ENCODE data around the gene PKD1L1.

PKD1L1 gene

DNA sequence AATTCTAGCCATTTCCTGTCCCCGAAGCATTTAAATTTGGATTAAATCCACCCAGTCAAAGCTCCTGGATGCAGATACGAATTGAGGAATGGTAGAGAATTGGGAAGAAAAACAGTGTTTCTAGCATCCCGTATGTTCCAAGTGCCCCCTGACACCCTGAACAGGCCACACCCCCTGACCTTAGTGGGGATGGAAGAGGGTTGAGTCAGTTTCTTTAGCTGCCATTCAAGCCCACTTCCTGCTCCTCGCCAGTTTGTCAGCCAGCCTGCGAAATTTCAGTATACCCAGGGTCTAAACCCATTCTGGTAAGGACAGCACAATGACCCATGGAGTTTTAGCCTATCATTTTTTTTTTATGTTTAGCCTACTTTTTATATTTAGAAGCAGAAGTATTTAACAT, 101.1 kb downstream of the PKD1L1 start:
- no peaks in the 10 kb centered on the region for H3K4me1 ChIP-seq (ENCODE audit: control insufficient read depth, insufficient read depth, low read length)
- no peaks in the 10 kb centered on the region for H3K9me3 ChIP-seq (ENCODE audit: control insufficient read depth, insufficient read depth, low read depth, low read length)
- no peaks in the 10 kb centered on the region for H3K36me3 ChIP-seq (ENCODE audit: control insufficient read depth, insufficient read depth, low read length)
- H3K27ac ChIP-seq (ENCODE audit: low read depth, low read length), result no peak overlapping the region
- H3K9ac ChIP-seq (ENCODE audit: low read length), result no peak overlapping the region
- H3K27me3 ChIP-seq (ENCODE audit: control insufficient read depth, insufficient read depth, low read length), result no peaks in the 10 kb centered on the region
- no peak overlapping the region for H3K4me3 ChIP-seq (ENCODE audit: low read depth, low read length)

DNA sequence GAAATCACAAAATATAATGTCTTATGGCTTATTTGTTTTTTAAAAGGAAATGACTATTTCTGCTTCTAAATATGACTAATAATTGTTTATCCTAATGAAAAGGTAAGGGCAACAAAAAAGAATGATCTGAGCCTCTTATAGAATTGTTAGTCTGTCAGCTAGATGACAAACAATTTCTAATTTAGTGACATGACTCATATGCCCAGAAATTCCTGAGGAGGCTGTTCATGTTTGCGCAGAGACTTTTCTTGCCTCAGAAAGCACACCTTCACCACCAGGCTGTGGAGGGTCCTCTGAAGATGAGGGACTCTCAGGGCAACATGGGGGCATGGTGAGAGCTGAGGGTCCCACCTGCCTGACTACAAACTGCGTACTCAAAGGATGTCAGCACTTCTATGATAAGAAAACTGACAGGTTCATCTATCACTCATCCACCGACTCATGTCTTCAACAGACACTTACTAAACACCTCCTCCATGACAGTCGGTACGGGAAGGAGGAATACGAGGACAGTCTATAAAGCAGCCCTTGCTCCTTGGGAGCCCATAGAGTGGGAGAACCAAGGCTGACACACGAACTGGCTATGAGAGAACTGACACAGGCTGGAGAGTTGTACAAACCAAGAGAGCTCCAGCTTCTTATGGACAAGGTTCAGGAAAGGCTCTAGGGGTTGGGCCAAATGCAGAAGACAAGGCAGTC, 102.0 kb downstream of the PKD1L1 start:
- H3K4me3 ChIP-seq (ENCODE audit: low read depth, low read length), result no peak overlapping the region
- H3K27ac ChIP-seq (ENCODE audit: low read depth, low read length), result no peak overlapping the region
- H3K27me3 ChIP-seq (ENCODE audit: control insufficient read depth, insufficient read depth, low read length), result no peaks in the 10 kb centered on the region
- no peaks in the 10 kb centered on the region for H3K9me3 ChIP-seq (ENCODE audit: control insufficient read depth, insufficient read depth, low read depth, low read length)
- no peak overlapping the region for H3K9ac ChIP-seq (ENCODE audit: low read length)
- no peaks in the 10 kb centered on the region for H3K36me3 ChIP-seq (ENCODE audit: control insufficient read depth, insufficient read depth, low read length)
- H3K4me1 ChIP-seq (ENCODE audit: control insufficient read depth, insufficient read depth, low read length), result no peaks in the 10 kb centered on the region

DNA sequence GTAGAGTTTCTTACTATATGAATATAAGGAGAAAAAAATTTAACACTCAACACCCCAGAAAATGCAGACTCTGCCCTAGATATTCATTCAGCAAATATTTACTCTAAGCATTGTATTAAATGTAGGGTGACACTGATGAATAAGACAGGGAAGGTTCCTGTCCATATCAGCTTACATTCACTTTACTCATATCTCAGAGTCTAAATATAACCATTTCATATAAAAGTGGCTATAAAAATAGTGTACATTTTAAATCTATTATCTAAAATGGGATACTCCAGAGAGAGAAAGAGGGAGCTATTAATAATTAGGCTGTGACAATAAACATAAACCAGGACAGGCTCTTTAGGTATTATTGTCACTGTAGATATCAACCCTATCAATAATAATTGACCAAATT, 104.0 kb downstream of the PKD1L1 start:
- no peak overlapping the region for H3K4me3 ChIP-seq (ENCODE audit: low read depth, low read length)
- no peak overlapping the region for H3K9ac ChIP-seq (ENCODE audit: low read length)
- H3K27me3 ChIP-seq (ENCODE audit: control insufficient read depth, insufficient read depth, low read length), result no peaks in the 10 kb centered on the region
- no peak overlapping the region for H3K27ac ChIP-seq (ENCODE audit: low read depth, low read length)
- no peaks in the 10 kb centered on the region for H3K4me1 ChIP-seq (ENCODE audit: control insufficient read depth, insufficient read depth, low read length)
- no peaks in the 10 kb centered on the region for H3K36me3 ChIP-seq (ENCODE audit: control insufficient read depth, insufficient read depth, low read length)
- H3K9me3 ChIP-seq (ENCODE audit: control insufficient read depth, insufficient read depth, low read depth, low read length), result no peaks in the 10 kb centered on the region

DNA sequence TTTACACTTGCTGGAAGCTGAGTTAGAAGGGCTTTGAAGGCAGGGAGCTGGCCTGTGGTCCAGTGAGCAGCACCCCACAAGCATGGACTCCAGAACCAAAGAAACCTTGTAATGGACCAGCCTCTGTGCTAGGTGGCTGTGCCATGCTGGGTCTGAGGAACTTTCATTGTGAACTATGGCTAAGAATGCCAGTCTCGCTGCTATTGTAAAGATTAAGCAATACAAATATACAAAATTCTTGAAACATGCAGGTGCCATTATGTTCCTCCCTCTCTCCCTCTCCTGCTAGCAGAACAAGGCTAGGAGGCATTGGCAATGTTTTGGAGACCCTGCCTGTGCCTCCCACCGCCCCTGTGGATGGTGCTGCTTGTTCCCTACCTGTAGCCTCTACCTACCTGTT, 105.0 kb downstream of the PKD1L1 start:
- Histone ChIP-seq H3K4me1 (ENCODE audit: control insufficient read depth, insufficient read depth, low read length) (no peaks in the 10 kb centered on the region), H3K27me3 (ENCODE audit: control insufficient read depth, insufficient read depth, low read length) (no peaks in the 10 kb centered on the region), H3K36me3 (ENCODE audit: control insufficient read depth, insufficient read depth, low read length) (no peaks in the 10 kb centered on the region), H3K4me3 (ENCODE audit: low read depth, low read length) (no peak overlapping the region), H3K9me3 (ENCODE audit: control insufficient read depth, insufficient read depth, low read depth, low read length) (no peaks in the 10 kb centered on the region), H3K27ac (ENCODE audit: low read depth, low read length) (no peak overlapping the region), H3K9ac (ENCODE audit: low read length) (no peak overlapping the region)

DNA sequence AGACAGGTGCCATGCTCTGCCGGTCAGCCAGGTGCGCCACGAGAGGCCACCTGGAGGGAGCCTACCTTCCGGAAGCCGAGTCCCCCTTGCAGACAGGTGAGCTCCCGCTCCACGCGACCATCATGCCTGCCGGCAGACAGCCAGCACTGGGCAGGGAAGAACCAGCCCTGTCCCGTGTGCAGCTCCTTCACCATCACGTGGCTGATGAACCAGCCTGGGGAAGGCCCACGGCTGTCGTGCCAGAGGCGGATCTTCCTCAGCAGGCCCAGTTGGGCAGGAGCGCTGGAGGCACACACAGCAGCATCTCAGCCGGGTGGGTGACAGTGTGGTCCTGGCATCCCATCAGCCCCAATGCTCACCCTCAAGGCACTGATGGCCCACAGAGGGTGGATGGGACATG, 108.9 kb downstream of the PKD1L1 start:
- H3K9ac ChIP-seq (ENCODE audit: low read length), result no peak overlapping the region
- H3K36me3 ChIP-seq (ENCODE audit: control insufficient read depth, insufficient read depth, low read length), result no peaks in the 10 kb centered on the region
- H3K4me1 ChIP-seq (ENCODE audit: control insufficient read depth, insufficient read depth, low read length), result no peaks in the 10 kb centered on the region
- no peak overlapping the region for H3K27ac ChIP-seq (ENCODE audit: low read depth, low read length)
- no peak overlapping the region for H3K4me3 ChIP-seq (ENCODE audit: low read depth, low read length)
- no peaks in the 10 kb centered on the region for H3K27me3 ChIP-seq (ENCODE audit: control insufficient read depth, insufficient read depth, low read length)
- H3K9me3 ChIP-seq (ENCODE audit: control insufficient read depth, insufficient read depth, low read depth, low read length), result no peaks in the 10 kb centered on the region

DNA sequence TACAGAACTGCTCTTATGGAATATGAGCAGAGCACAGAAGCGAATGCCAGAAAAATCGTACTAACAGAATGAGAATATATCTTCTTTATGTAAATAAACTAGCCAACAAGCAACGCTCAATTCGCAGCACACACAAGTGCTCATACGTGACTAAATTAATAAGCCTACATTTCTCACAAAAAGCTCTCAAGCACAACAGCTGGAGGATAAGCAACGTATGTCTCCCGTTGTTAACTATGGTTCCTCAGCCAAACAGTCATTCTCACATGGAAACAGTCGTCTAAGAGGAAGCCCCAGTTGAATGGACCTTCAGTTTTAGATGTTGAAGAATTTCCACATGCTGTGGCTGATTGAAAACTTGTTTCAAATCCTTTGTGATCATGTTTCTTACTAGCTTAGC, 110.4 kb downstream of the PKD1L1 start:
- no peaks in the 10 kb centered on the region for H3K36me3 ChIP-seq (ENCODE audit: control insufficient read depth, insufficient read depth, low read length)
- no peaks in the 10 kb centered on the region for H3K27me3 ChIP-seq (ENCODE audit: control insufficient read depth, insufficient read depth, low read length)
- H3K9ac ChIP-seq (ENCODE audit: low read length), result no peak overlapping the region
- H3K4me3 ChIP-seq (ENCODE audit: low read depth, low read length), result no peak overlapping the region
- H3K4me1 ChIP-seq (ENCODE audit: control insufficient read depth, insufficient read depth, low read length), result no peaks in the 10 kb centered on the region
- H3K9me3 ChIP-seq (ENCODE audit: control insufficient read depth, insufficient read depth, low read depth, low read length), result no peaks in the 10 kb centered on the region
- H3K27ac ChIP-seq (ENCODE audit: low read depth, low read length), result no peak overlapping the region

DNA sequence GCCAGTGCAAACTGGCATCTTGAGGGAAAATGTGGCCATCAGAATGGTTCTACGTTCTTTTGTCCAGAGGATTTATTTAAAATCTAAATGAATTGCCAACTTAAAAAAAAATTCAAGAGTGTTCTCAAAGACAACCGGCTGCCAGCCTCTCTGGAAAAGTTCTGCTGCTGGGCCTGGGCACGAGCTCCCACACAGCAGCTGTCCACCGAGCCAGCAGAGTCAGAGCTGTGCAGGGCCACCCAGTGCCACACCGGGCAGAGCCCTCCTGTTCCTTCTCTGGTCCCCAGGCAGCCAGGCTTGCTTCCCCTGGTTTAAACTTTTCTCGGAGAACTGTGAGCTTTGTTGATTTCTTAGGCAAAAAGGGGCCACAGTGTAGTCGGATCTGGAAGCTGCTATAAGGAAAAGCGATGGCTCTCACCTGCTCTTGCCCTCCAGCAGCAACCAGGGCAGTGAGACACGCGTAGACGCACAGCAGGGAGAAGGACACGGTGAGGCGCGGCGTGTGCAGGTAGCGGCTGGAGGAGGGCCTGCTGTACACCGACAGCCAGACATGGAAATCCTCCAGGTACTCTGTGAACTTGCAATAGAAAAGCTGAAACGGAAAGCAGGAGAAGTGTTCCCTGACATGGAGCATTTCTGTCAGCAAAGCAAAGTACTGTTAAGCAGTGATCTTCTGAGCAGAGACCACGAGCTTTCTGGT, 111.6 kb downstream of the PKD1L1 start:
- Histone ChIP-seq H3K27ac (ENCODE audit: low read depth, low read length) (no peak overlapping the region), H3K36me3 (ENCODE audit: control insufficient read depth, insufficient read depth, low read length) (no peaks in the 10 kb centered on the region), H3K9me3 (ENCODE audit: control insufficient read depth, insufficient read depth, low read depth, low read length) (no peaks in the 10 kb centered on the region), H3K9ac (ENCODE audit: low read length) (no peak overlapping the region), H3K4me1 (ENCODE audit: control insufficient read depth, insufficient read depth, low read length) (no peaks in the 10 kb centered on the region), H3K27me3 (ENCODE audit: control insufficient read depth, insufficient read depth, low read length) (no peaks in the 10 kb centered on the region), H3K4me3 (ENCODE audit: low read depth, low read length) (no peak overlapping the region)

DNA sequence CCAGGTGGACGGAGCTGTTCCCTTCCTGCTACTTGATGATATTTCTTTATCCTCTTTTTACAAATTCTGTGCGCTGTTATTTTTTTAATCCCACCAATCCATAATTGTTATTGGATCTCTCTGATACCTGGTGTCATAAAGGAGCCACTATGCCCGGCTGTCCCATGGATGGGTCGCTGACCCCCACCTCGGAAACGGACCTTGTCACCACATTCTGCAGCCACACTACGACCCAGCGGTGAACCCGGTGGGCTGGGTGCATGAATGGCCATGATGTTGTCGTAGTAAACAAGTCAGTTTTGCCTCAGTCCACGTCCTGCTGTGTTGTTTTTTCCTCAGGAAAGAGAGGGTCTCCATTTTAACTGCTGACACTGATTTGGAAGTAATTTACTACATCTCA, 112.2 kb downstream of the PKD1L1 start:
- Histone ChIP-seq H3K4me3 (ENCODE audit: low read depth, low read length) (no peak overlapping the region), H3K9me3 (ENCODE audit: control insufficient read depth, insufficient read depth, low read depth, low read length) (no peaks in the 10 kb centered on the region), H3K27ac (ENCODE audit: low read depth, low read length) (no peak overlapping the region), H3K36me3 (ENCODE audit: control insufficient read depth, insufficient read depth, low read length) (no peaks in the 10 kb centered on the region), H3K27me3 (ENCODE audit: control insufficient read depth, insufficient read depth, low read length) (no peaks in the 10 kb centered on the region), H3K9ac (ENCODE audit: low read length) (no peak overlapping the region), H3K4me1 (ENCODE audit: control insufficient read depth, insufficient read depth, low read length) (no peaks in the 10 kb centered on the region)

DNA sequence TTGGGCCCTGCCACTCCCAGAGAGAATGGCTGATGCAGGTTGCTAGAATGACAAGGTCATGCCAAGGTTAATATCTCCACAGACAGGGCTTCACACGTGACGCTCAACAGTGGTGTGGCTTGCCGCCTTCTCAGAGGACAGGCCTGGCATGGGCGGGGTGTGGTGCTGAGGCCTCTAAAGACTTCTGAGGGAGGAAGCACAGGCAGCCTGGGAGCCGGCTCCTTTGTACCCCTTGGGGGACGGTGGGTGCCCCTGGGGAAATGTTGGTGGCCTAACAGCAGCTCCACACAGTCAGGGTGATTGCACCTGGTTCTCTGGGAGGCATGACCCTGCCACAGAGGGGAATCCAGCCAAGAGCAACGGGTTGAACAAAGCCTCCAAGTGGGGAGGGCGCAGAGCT, 115.1 kb downstream of the PKD1L1 start:
- H3K27me3 ChIP-seq (ENCODE audit: control insufficient read depth, insufficient read depth, low read length), result no peaks in the 10 kb centered on the region
- no peaks in the 10 kb centered on the region for H3K36me3 ChIP-seq (ENCODE audit: control insufficient read depth, insufficient read depth, low read length)
- no peaks in the 10 kb centered on the region for H3K4me1 ChIP-seq (ENCODE audit: control insufficient read depth, insufficient read depth, low read length)
- H3K9me3 ChIP-seq (ENCODE audit: control insufficient read depth, insufficient read depth, low read depth, low read length), result no peaks in the 10 kb centered on the region
- H3K27ac ChIP-seq (ENCODE audit: low read depth, low read length), result no peak overlapping the region
- H3K9ac ChIP-seq (ENCODE audit: low read length), result no peak overlapping the region
- H3K4me3 ChIP-seq (ENCODE audit: low read depth, low read length), result no peak overlapping the region

DNA sequence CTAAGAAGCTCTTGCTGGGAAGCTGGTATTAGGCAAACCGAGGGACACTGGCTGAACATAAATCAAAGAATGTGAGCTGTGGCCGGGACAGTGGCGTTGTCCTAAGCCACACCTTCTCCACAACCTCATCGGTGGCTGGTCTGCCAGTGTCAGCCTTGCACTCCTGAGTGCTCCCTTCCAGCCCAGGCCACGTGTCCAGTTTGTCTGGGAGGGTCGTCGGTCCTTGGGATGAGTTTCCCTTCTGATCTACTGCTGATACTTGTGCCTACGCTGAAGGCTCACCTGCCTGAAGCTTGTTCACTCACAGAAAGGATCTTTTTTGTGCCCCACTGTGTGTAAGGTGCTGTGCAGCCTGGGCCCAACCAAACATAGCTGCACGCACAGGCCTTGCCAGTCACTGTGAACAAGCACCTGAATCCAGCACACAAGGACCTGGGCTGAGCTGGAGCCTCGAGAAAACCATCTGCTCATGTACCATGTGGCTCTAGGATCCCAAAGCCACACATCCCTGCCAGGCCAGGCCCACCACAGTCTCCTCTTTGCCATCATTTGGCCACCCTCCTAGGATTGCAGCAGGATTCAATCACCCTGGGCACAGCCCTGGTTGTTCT, 116.1 kb downstream of the PKD1L1 start:
- Histone ChIP-seq H3K9me3 (ENCODE audit: control insufficient read depth, insufficient read depth, low read depth, low read length) (no peaks in the 10 kb centered on the region), H3K4me3 (ENCODE audit: low read depth, low read length) (no peak overlapping the region), H3K27ac (ENCODE audit: low read depth, low read length) (no peak overlapping the region), H3K9ac (ENCODE audit: low read length) (no peak overlapping the region), H3K36me3 (ENCODE audit: control insufficient read depth, insufficient read depth, low read length) (no peaks in the 10 kb centered on the region), H3K4me1 (ENCODE audit: control insufficient read depth, insufficient read depth, low read length) (no peaks in the 10 kb centered on the region), H3K27me3 (ENCODE audit: control insufficient read depth, insufficient read depth, low read length) (no peaks in the 10 kb centered on the region)

DNA sequence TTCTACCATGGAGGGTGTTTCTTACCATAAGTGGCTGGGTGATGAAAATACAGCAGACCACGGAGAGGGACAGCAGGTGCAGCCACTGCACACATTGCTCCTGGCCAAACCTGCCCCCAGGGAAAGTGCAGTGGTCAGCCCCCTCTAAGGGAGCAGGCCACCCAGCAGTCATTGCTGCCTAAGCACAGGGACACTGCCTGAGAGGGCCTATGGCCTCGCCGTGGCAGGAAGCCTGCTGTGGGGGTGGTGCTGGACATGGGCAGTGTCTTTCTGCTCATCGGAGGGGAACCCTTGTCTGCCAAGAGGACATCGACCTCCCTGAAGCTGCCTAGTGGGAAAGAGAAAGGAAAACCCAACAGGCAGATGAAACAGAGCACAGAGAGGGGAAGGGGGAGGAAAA, 118.3 kb downstream of the PKD1L1 start:
- Histone ChIP-seq H3K9me3 (ENCODE audit: control insufficient read depth, insufficient read depth, low read depth, low read length) (no peaks in the 10 kb centered on the region), H3K27me3 (ENCODE audit: control insufficient read depth, insufficient read depth, low read length) (no peaks in the 10 kb centered on the region), H3K9ac (ENCODE audit: low read length) (no peak overlapping the region), H3K27ac (ENCODE audit: low read depth, low read length) (no peak overlapping the region), H3K36me3 (ENCODE audit: control insufficient read depth, insufficient read depth, low read length) (no peaks in the 10 kb centered on the region), H3K4me1 (ENCODE audit: control insufficient read depth, insufficient read depth, low read length) (no peaks in the 10 kb centered on the region), H3K4me3 (ENCODE audit: low read depth, low read length) (no peak overlapping the region)

Data from HUES6 (cell line).